GM19397 (cell line): Measurements from ENCODE around the gene ATG7.
"Not testable (repeated sequence)": the region's sequence is repeated elsewhere in the genome, so short reads cannot be mapped to it uniquely, and the experiment has no call there.

Experiments
- ATAC-seq: cut with Tn5 transposase; IDR thresholded peaks from one replicate; pipeline ENCODE4 v1.9.1; 2021; ENCODE audit warnings: mild to moderate bottlenecking, moderate library complexity; ENCODE audit not compliant: unreplicated experiment

ATG7 gene

DNA sequence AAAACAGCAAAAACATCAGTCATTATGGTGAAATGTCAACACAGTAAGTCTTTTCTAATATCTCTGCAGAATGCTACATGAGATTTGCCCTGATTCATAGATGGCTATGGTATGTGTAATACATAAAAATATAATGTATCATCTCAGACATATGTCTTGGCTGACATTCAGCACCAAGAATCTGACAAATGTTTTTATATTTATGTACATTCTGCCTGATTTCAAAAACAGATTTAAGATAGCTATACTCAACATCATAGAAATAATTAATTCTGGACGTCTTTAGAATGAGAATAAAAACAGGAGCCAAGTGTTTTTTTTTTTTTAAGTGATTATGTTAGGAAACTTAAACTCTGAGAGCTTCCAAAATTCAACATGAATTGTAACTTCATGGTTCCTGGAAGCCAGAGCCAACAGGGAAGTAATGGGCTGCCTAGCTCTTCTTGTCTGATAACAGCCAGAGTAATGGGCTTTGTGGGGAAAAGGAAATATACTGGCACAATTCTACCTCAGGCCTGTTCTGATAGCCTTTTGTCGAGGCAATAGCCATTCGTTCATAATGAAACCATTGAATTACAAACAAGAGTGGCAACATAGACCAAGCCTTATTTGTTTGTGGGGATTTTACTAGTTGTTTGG is 187.1 kb downstream of the ATG7 start:
- ATAC-seq = no peak

DNA sequence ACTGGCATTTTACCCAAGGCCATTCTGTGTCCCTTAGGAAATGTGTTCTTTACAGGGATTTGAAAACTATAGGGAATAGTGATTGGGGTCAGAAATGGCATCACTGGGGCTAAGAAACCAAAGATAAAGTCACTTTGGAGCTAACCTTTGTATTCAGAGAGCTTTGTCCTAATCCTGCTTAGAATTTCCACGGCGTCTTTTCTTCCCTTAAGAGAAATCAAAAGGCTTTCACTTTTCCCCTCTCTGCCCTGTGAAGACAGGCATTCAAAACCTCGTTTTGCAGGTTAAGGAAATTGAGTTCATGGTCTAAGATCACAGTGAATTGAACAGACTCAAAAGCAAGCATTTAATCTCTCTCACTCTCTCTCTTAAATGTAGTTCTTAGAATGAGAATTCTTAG is 189.0 kb downstream of the ATG7 start:
- no peak for ATAC-seq

DNA sequence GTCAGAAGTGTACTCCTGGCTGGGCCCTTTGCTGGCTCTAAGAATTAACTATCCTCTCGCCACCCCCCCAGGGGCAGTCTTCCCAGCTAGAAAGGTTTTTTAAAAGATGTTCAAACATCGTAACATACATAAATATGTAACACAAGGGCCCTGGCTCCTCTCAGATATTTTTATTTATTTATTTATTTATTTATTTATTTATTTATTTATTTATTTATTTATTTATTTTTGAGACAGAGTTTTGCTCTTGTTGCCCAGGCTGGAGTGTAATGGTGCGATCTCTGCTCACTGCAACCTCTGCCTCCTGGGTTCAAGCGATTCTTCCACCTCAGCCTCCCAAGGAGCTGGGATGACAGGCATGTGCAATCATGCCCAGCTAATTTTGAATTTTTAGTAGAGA is 190.5 kb downstream of the ATG7 start:
- not testable (repeated sequence) for ATAC-seq

DNA sequence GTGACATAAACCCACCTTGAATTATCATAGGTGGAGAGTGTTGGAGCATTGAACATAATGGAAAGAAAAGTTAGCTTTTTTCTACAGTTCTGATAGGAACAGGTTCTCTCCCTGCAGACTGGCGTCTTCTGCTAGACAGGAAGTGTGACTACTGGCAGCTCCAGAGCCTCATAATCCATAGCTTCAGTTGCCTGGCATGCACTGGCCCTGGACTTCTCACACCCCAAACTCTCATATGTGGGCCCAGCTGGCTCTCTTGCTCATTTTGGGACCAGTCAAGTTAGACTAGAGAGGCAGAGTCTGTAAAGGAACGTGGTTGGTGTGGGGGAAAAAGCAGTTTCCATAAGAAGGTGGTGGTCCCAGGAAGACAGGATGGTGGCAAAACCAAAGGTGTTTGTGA is 191.4 kb downstream of the ATG7 start:
- no peak for ATAC-seq

DNA sequence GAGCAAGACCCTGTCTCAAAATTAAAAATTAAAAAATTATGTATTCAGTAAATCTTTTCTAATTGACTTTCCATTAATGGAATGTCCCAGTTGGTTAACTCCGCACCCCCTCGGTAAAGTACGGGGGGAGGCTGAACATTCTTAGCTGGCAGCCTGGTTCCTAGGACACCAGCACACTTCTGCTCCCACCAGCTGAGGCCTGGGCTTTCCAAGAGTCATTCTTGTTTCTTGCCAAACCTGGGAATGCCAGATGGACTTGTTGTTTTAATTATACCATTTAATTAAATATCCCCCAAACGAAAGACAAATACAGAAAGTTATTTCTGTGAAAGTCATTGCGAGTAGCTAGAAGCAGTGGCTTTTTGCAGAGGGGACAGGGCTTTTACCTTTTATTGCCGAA is 192.2 kb downstream of the ATG7 start:
- ATAC-seq = no peak

DNA sequence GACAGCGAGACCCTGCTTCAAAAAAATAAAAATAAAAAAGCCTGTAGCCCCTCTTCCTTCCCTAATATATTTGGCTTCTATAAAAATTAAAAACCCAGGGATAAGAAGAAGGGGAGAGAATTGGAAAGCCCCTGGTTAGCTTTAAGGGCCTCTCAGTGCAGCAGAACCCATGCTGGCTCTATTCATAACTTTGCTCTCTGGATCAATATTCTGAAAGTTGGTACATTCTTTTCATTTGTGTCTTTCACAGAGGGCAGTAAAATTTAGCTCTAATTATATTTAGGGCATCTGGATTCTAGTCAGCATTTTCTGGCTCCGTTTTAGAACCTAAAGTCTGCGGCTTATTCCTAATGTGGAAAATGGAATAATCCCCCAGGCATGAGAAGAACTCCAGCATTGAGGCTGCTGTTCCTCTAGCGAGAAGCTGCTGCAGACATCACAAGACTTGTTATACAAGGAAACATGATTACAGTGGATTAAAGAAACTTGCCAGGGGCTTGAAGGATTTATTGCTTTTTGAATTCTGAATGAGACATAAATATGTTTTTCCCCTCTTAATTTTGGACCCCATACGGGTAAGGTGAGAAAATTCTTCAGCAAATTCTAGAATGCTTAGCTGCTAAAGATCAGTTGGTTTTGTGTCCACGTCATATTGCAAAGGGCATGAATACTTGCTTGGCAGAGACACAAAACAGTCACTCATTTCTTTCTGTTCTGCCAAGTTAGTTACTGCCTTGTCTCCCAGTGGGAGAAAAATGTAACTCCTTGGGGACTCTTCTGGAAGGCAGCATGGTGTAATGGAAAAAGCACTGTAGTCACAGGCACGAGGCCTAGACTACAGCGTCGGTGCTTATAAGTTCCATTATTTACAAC is 193.8 kb downstream of the ATG7 start:
- ATAC-seq = no peak

DNA sequence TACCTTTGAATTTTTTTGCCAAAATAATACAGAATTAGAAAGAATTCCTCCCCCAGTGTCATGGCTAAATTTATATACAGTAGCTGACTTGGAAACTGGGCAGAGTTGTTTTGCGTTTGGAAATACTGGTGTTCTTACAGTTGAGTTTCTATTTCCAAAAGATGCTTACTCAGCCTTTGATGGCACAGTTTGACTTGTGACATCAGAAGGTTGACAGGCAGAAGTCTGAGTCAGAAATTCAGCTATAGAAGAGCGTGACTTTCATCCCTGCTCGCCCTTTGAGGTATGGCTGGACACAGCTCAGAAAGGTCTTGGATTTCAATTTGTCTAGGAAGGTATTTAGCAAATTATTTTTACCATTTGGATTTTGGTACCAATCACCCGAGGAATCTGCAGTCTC is 195.7 kb downstream of the ATG7 start:
- ATAC-seq = no peak

DNA sequence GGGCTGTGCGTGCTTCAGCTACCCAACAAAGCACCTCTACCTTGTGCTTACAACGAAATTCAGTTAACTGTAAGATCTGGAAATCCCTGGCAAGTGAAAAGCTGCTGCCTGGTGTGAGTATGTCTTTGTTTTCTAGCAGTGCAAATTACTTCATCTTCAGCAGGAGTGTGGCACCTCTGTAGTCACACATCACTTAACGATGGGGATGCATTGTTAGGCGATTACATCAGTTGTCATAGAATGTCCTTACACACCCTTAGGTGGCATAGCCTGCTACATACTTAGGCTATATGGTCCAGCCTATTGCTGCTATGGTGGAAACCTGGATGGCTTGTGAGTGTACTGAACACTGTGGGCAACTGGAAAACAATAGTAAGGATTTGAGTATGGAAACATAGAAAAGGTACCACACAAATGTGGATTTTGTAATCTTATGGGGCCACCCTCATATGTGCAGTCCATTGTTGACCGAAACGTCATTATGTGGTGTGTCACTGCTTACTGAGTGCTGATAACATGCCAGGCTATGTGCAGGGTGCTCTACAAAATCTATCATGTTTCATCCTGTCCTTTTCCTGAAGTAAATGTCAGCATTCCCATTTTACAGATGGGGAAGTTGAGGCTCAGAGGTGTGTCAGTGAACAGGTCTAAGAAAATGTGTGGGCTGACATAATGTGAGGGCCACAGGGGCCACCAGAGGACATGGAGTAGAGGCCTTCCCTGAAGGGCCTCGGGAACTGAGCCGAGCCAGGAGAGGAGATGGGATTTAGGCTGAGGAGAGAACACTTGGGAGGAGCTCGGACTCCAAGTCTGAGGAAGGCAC is 198.0 kb downstream of the ATG7 start:
- ATAC-seq = no peak

DNA sequence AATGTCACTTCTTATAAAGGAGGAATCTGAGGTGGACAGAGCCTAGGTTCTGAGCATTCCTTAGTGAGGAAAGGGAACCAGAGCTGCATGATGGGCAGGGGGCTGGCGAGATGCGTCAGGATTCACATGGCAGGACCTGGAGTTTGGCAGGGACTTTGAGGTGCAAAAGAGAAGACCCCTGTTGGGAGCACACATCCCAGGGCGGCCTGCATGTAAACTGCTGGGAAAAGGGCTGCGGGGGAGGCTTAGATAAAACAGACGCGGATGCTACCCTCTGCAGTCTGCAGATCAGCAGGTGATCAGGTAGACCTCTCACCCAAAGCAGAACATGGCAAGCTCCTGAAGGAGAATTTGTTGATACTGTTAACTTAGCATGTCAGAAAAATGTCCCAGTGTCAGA is 203.1 kb downstream of the ATG7 start:
- ATAC-seq = no peak

DNA sequence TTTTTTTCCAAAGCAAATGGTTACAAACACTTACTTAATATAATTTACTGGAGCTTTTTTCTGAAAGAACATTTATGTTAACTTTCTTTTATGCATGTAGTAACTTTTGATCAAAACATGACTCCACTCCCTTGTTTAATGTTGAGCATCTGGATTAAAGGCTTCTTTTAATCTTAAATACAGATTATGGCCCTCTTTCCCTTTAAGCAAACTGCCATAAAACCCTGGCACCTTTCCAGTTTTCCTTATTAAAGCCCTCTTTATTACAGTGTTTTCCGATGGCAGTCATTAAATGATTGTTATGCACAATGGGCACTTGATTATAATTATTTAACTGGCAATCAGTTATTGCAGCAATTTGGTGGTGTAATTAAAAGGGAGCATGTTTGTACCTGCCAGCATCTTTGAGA is 204.5 kb downstream of the ATG7 start:
- no peak for ATAC-seq

DNA sequence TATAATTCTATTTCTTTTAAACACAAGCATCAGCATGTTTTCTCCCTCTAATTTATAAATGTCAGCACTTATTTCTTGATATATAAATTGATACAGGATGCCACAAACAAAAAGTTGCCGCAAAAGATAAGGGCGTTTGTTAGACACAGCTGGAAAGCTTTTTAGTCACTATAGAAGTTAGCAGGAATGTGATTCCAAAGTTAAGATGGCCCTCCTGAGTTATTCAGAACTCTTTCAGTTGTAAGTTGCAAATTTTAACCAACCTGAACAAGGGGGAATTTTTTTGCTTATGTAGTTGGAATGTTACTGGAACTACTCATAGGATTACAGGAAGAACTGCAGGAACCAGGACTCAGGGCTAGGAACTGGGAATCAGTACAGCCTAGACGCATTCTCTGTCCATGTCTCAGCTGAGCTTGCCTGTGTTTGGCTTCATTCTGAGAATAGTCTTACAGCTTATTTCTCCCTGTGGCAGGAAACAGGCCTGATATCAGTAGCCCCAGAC is 205.3 kb downstream of the ATG7 start:
- no peak for ATAC-seq

DNA sequence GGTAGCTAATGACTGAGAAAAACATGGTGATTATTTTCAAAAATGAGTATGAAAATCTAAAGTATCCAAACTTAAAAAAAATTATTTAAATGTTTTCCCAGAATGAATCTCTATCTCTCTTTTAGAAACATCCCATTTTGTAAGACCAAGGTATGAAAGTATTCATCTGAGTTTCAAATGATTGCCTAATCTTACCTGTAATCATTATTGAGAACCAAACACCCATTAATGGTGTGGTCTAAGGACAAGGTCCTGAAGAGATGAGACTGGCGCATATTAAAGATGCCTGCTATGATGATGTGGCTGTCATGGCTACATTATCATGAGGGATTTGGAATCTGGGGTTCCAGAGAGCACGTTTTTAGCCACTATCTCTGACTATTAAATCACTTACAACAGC is 206.0 kb downstream of the ATG7 start:
- ATAC-seq = no peak

DNA sequence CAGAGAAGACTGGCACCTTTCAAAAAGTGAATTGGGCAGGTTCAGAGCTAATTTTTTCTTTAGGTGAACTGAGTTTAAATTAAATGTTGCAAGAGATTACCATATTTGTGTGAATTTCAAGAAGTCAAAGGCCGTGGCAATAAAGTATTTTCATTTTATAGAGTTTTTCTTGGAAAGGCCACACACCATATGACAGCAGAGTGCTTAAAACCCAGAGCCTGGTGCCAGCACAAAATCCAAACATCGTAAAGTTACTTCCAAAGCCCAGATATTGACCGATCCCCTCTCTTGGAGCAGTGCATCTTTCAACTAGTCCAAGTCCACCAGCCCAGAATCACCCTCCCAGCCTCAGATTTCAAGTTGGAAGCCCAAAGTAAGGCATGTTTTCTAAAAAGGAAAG is 207.0 kb downstream of the ATG7 start:
- ATAC-seq = no peak

DNA sequence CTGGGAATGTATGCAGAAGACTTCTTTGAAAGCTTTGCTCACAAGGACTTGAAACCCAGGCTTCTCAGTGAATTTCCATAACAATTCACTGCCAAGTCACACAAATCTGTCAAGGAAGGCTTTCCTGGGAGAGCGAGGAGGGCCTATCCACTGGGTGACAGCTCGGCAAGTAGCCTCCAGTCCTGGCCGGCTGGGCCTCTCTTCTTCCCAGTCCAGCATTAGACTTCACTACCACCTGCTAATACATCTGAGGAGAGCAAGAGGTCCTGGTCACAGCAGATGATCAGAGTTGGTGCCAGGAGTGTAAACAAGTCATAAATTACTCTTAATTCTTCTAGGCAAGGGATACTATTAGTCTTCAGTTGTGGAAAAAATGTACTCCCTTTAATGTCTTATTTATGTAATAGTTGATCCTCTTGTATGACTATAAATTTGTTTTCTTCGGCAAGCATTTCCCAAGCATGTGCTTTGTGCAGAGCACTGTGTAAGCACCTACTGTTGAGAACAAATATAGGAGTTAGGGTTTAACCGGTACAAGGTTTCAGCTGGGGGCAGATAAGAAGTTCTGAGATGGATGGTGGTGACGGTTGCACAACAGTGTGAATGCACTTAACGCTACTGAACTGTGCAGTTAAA is 208.6 kb downstream of the ATG7 start:
- no peak for ATAC-seq

DNA sequence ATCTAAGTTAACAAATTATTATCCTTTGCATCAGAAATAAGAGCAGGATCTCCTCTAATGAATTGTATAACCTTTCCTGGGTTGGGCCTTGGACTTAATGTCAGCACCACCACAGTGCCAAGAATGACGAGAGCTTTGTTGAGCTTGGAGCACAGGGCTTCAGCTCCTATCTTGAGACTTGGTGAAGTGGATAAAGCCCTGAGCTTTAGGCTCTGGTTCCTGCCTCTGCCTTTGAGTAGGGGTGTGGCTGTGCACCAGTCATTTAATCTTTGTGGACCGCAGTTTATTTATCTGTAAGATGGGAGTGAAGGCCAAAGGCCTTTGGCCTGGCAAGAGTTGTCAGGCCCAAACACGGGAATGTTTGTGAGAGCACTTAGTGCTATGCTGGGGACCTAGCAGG is 209.4 kb downstream of the ATG7 start:
- no peak for ATAC-seq

DNA sequence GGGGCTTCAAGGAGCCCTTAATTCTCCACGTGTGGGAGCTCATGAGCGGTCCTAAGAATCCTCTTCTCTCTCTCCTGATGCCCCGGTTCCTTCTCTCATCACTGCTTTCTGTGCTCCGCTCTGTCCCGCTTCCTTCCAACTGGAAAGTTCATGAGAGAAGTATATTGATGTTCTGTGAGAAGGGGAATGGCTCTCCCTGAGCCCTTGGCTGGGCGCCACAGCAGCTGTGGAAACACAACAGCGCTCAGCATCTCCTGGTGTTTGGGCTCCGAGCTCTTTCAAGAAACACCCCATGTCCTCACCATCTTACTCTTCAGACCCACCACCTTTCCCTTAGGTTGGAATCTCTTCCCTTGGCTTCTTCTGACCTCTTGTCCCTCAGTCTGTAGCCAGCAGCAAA is 209.8 kb downstream of the ATG7 start:
- ATAC-seq = no peak

DNA sequence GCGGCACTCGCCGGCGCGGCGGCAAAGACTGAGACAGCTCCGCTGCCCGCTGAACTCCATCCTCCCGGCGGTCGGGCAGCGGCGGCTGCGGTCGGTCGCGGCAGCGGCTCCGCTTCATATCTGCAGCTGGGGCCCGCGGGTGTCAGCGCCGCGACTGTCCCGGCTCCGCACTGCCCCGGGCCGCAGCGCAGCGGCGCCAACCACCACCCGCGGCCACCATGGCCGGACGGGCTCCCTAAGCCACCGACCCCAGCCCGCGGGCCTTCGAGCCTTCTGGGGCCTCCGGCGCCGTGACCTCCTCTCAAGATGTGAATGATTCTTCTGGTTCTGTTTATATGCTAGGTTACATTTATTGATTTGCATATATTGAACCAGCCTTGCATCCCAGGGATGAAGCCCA is 216.2 kb downstream of the ATG7 start:
- ATAC-seq = not testable (repeated sequence)

DNA sequence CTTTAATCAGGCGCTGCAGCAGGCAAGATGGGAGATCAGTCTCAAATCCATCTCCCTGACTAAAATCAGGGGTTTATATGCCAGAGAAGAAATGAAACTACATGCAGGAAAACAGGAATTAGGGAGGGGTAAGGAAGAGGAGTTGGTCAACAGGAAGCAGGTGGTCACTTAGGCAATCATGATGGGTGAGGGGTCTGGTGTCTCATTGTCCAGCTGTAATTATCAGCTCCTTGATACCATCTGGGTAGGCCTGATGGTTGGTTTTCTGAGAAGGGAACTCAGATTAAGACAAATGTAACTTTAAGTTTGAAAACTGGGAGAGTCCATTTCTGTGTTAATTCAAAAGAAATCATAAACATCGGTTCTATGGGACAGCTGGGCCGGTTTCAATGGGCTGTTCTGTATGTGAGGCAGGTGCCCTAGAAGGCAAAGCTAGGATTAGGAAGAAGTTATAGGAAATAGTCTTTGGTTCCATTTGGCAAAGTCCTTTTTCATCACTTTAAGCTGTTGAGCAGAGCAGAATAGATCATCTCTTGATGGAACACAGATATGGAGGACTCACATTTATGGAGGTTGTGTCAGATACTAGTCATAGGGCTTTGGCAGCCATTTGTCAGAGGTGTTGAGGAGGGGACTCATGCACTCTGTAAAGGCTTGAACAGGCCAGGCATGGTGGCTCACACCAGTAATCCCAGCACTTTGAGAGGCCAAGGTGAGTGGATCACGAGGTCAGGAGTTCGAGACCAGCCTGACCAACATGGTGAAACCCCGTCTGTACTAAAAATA is 222.1 kb downstream of the ATG7 start:
- no peak for ATAC-seq

DNA sequence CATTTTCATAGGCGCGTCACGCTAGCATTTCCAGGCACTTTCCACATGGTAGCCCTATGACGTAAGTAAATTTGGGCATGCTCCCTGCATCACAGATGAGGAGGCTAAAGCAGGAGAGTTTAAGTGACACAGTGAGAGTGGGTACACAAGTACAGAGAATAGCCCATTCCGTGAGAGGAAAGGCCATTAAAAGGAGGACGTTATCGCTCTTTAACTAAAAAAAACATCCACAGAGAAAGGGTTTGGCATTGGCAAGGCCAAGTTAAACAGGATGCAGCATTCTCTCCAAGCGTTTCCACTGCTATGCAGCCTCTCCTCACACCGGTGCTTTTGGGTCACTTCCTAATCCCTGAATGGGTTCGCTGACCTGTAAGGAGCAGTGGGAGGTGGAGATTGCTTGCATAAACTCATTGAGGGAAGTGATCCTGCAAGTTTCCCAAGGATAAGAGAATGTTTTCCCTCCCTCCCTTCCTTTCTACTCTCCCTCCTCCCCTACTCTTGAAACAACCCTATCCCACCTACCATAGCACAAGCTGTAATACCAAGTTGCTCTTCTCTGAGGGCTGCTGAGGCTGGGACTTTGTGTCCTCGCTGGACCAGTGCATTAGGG is 223.9 kb downstream of the ATG7 start:
- ATAC-seq = no peak

DNA sequence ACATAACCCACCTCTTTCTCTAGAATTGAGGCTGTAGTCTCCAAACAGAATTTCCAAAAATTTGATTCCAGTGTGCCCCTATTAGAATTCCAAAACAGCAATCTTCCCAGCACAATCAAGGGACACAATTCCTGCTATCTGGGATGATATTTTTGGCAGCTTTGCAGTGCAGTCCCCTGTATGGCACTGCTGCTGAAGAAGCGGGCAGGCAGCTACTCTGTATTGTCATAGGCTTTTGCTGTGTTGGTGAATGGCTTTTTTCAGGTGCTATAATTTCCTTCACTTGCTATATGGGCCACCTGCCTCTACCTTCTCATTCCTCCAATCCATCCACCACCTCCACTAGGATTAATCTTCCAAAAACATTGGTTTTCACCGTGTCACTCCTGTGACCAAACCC is 226.0 kb downstream of the ATG7 start:
- no peak for ATAC-seq
